SU-DHL-6 (cell line): ENCODE measurements around the gene TSPO.

ENCODE experiments used
- H2AFZ ChIP-seq: fragments of 200-600 bp; sonication (generic); 2 replicates; pipeline ENCODE4 v1.6.1; 2014; ENCODE audit warnings: low read depth, mild to moderate bottlenecking, moderate library complexity, mixed read lengths, antibody characterized with exemption, low read length; ENCODE audit not compliant: severe bottlenecking
- H3F3A ChIP-seq: fragments of 200-600 bp; shearing (Covaris generic); 2 replicates; pipeline ENCODE4 v1.6.0; 2016; ENCODE audit warnings: antibody characterized with exemption, mild to moderate bottlenecking; ENCODE audit not compliant: insufficient read depth
- H3K27ac ChIP-seq: fragments of 200-600 bp; sonication (generic); 2 replicates; pipeline ENCODE4 v1.5.1; 2016; ENCODE audit warnings: low read depth, mild to moderate bottlenecking, low read length, moderate library complexity, mixed read lengths
- H3K27me3 ChIP-seq: fragments of 200-600 bp; sonication (generic), shearing (Covaris generic); 2 replicates; pipeline ENCODE4 v1.6.0; 2014; ENCODE audit warnings: mild to moderate bottlenecking, low read length
- H3K36me3 ChIP-seq: fragments of 200-600 bp; sonication (generic); 2 replicates; pipeline ENCODE4 v1.6.1; 2014; ENCODE audit warnings: mild to moderate bottlenecking, low read length, mixed read lengths
- H3K4me2 ChIP-seq: fragments of 300-600, 200-600 bp; shearing (Covaris generic), sonication (generic); 2 replicates; pipeline ENCODE4 v1.6.0; 2014; ENCODE audit warnings: low read length, low read depth, mild to moderate bottlenecking; ENCODE audit not compliant: poor library complexity, severe bottlenecking
- H3K4me3 ChIP-seq: fragments of 200-600 bp; sonication (generic); 2 replicates; pipeline ENCODE4 v1.5.1; 2014; ENCODE audit warnings: antibody characterized with exemption, low read length, mild to moderate bottlenecking, mixed read lengths; ENCODE audit not compliant: insufficient read depth, poor library complexity, severe bottlenecking
- H3K79me2 ChIP-seq: fragments of 200-600 bp; sonication (generic); 2 replicates; pipeline ENCODE4 v1.6.1; 2014; ENCODE audit warnings: mild to moderate bottlenecking, low read length, moderate library complexity; ENCODE audit not compliant: insufficient read depth
- H3K9ac ChIP-seq: fragments of 200-600 bp; sonication (generic); 2 replicates; pipeline ENCODE4 v1.7.0; 2014; ENCODE audit warnings: mild to moderate bottlenecking, low read length
- H3K9me2 ChIP-seq: fragments of 200-600 bp; sonication (generic); replicated peaks from 2 replicates; pipeline ENCODE4 v1.6.1; 2014; ENCODE audit warnings: low read length; ENCODE audit not compliant: insufficient read depth
- H3K9me3 ChIP-seq: fragments of 200-600 bp; sonication (generic); 2 replicates; pipeline ENCODE4 v1.6.1; 2014; ENCODE audit warnings: low read length, mixed read lengths; ENCODE audit not compliant: insufficient read depth
- H4K20me1 ChIP-seq: fragments of 200-600 bp; sonication (generic); 2 replicates; pipeline ENCODE4 v1.6.1; 2014; ENCODE audit warnings: low read depth, mild to moderate bottlenecking, antibody characterized with exemption, low read length, moderate library complexity, mixed read lengths
- EZH2phosphoT487 ChIP-seq: fragments of 200-600 bp; sonication (generic), shearing (Covaris generic); conservative IDR thresholded peaks from 2 replicates; pipeline ENCODE4 v1.6.1; 2018; ENCODE audit warnings: mild to moderate bottlenecking, antibody characterized with exemption, low read length, moderate library complexity, mixed read lengths
- TF ChIP-seq, protein P1 (sequence below): fragments of 200-600 bp; sonication (generic); IDR thresholded peaks from one replicate; pipeline ENCODE4 v1.5.1; 2017; ENCODE audit warnings: antibody characterized with exemption, mild to moderate bottlenecking, low read length, moderate library complexity; ENCODE audit not compliant: insufficient read depth, poor library complexity, severe bottlenecking

The TSPO gene

GRCh38 chr22:43202326-43202725 lies 51.0 kb downstream of the TSPO start:
- H2AFZ ChIP-seq: no peak overlapping the region
- H3K27ac ChIP-seq: no peak overlapping the region
- H3K4me2 ChIP-seq: no peak overlapping the region
- H3K9ac ChIP-seq: no peak overlapping the region
- no peaks in the 10 kb centered on the region for H3K27me3 ChIP-seq
- TF ChIP-seq EZH2phosphoT487: no peak
- TF ChIP-seq, protein P1, sequence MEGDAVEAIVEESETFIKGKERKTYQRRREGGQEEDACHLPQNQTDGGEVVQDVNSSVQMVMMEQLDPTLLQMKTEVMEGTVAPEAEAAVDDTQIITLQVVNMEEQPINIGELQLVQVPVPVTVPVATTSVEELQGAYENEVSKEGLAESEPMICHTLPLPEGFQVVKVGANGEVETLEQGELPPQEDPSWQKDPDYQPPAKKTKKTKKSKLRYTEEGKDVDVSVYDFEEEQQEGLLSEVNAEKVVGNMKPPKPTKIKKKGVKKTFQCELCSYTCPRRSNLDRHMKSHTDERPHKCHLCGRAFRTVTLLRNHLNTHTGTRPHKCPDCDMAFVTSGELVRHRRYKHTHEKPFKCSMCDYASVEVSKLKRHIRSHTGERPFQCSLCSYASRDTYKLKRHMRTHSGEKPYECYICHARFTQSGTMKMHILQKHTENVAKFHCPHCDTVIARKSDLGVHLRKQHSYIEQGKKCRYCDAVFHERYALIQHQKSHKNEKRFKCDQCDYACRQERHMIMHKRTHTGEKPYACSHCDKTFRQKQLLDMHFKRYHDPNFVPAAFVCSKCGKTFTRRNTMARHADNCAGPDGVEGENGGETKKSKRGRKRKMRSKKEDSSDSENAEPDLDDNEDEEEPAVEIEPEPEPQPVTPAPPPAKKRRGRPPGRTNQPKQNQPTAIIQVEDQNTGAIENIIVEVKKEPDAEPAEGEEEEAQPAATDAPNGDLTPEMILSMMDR: no peak
- H3K79me2 ChIP-seq: no peaks in the 10 kb centered on the region
- no peaks in the 10 kb centered on the region for H3K9me3 ChIP-seq
- no peaks in the 10 kb centered on the region for H3K9me2 ChIP-seq
- H3K36me3 ChIP-seq: no peaks in the 10 kb centered on the region
- no peak overlapping the region for H3K4me3 ChIP-seq
- H4K20me1 ChIP-seq: no peaks in the 10 kb centered on the region
- H3F3A ChIP-seq: no peaks in the 10 kb centered on the region

DNA sequence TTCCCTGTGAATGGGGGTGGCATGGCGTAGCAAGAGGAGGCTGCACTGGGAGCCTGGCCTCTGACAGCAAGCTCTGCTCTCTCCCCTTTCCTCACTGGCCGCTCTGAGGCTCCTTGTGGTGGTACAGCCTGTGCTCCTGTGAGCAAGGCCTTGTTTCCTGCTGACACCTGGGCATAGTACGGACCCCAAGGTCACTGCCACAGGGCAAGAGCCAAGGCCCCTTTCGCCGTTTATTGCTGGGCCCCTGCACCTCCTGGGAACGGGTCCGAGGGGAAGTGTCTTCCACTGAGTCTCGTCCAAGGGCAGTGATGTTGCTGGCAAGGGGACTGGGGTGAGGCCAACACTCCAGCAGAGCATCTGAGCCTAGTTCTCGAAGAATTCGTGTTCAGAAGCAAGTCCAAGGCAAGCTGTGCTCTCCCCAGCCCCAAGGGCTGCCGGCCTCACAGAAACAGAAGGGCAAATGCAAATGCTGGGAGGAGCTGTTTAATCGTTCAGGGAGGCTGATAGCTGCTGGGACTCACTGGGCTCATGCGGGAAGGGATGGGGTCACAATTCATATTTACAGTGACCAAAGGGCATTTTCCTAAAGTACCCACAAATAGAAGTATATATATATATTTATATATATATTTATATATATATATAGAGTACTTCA lies 51.5 kb downstream of the TSPO start:
- H3K9me3 ChIP-seq: no peaks in the 10 kb centered on the region
- no peak for TF ChIP-seq EZH2phosphoT487
- TF ChIP-seq, protein P1: no peak
- no peaks in the 10 kb centered on the region for H3K9me2 ChIP-seq
- H3K27me3 ChIP-seq: no peaks in the 10 kb centered on the region
- H3K4me3 ChIP-seq: no peak overlapping the region
- no peak overlapping the region for H3K4me2 ChIP-seq
- H3K27ac ChIP-seq: no peak overlapping the region
- H3K9ac ChIP-seq: no peak overlapping the region
- H3F3A ChIP-seq: no peaks in the 10 kb centered on the region
- H3K79me2 ChIP-seq: no peaks in the 10 kb centered on the region
- H4K20me1 ChIP-seq: no peaks in the 10 kb centered on the region
- no peaks in the 10 kb centered on the region for H3K36me3 ChIP-seq
- H2AFZ ChIP-seq: no peak overlapping the region

DNA sequence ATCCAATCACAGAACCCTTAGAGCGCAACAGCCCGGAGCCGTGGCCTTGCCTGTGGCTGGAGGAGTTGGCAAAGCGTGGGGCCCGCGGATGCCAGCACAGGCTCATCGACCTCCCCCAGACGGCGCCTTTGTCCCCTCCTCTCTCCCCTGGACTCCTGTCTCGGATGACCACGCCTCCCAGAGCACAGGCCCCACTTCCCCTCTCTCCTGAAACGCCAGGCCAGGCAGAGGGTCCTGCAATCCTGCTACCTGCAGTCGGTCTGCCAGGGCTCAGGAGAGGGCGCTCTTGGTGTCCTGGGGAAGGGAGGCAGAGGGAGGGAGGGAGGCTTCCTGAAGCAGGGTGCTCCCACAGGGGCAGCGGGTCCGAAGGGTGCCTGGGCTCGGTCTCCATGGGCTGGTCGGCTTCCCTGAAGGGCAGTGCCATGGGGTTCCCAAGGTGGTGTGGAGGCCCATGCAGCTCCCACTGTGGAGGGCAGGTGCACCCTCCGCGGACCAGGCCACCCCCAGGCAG lies 52.2 kb downstream of the TSPO start:
- H2AFZ ChIP-seq: no peak overlapping the region
- no peaks in the 10 kb centered on the region for H3F3A ChIP-seq
- H3K27me3 ChIP-seq: no peaks in the 10 kb centered on the region
- H3K79me2 ChIP-seq: no peaks in the 10 kb centered on the region
- H3K9me3 ChIP-seq: no peaks in the 10 kb centered on the region
- H3K27ac ChIP-seq: no peak overlapping the region
- H3K36me3 ChIP-seq: no peaks in the 10 kb centered on the region
- no peaks in the 10 kb centered on the region for H3K9me2 ChIP-seq
- no peak overlapping the region for H3K4me3 ChIP-seq
- no peak for TF ChIP-seq EZH2phosphoT487
- TF ChIP-seq, protein P1: no peak
- no peaks in the 10 kb centered on the region for H4K20me1 ChIP-seq
- H3K4me2 ChIP-seq: no peak overlapping the region
- no peak overlapping the region for H3K9ac ChIP-seq
